Measurements from ENCODE around the gene EAPP. TPM values are rescaled to one million over a fixed set of nuclear protein-coding genes. Genes with fewer than 3 reads are reported as not detected.

The EAPP gene
- total and polyA plus RNA-seq, 2 of the 13 experiments (the other 11 are each of a cell fraction or from before 2014, with no cell fraction given): 68.7 to 110 TPM

GRCh38 chr14:34562776-34563150 is 23.3 kb upstream of the EAPP start (continued):
- no peak for TF ChIP-seq RARG (CRISPR knock-in tag; IDR thresholded peaks at IDR 0.05; ENCODE audit: low read depth)
- no peak for TF ChIP-seq PCBP1 (IDR thresholded peaks at IDR 0.05; ENCODE audit: borderline replicate concordance, low read depth, low read length)
- no peak for TF ChIP-seq ZMYM2 (CRISPR knock-in tag; IDR thresholded peaks at IDR 0.05)
- no peak for TF ChIP-seq ZNF142 (CRISPR knock-in tag; IDR thresholded peaks at IDR 0.05)
- no peak for TF ChIP-seq ZNF761 (CRISPR knock-in tag; conservative IDR thresholded peaks at IDR 0.05)
- no peak for TF ChIP-seq AGO2 (optimal IDR thresholded peaks at IDR 0.05; ENCODE audit: low read depth, low read length)
- 0 out of 2 replicates have a peak, but pooled peaks have one; percentile 25 for TF ChIP-seq ISL2 (CRISPR knock-in tag; IDR thresholded peaks at IDR 0.05)
- TF ChIP-seq, protein P1, sequence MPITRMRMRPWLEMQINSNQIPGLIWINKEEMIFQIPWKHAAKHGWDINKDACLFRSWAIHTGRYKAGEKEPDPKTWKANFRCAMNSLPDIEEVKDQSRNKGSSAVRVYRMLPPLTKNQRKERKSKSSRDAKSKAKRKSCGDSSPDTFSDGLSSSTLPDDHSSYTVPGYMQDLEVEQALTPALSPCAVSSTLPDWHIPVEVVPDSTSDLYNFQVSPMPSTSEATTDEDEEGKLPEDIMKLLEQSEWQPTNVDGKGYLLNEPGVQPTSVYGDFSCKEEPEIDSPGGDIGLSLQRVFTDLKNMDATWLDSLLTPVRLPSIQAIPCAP (CRISPR knock-in tag; IDR thresholded peaks at IDR 0.05; ENCODE audit: low read depth): no peak
- TF ChIP-seq ZNF33A (CRISPR knock-in tag; IDR thresholded peaks at IDR 0.05; ENCODE audit: borderline replicate concordance): no peak
- TF ChIP-seq YEATS2 (CRISPR knock-in tag; IDR thresholded peaks at IDR 0.05; ENCODE audit: borderline replicate concordance): no peak
- TF ChIP-seq, protein P2, sequence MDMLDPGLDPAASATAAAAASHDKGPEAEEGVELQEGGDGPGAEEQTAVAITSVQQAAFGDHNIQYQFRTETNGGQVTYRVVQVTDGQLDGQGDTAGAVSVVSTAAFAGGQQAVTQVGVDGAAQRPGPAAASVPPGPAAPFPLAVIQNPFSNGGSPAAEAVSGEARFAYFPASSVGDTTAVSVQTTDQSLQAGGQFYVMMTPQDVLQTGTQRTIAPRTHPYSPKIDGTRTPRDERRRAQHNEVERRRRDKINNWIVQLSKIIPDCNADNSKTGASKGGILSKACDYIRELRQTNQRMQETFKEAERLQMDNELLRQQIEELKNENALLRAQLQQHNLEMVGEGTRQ (IDR thresholded peaks at IDR 0.05; ENCODE audit: low read depth, low read length): no peak
- TF ChIP-seq, protein P2 (CRISPR knock-in tag; IDR thresholded peaks at IDR 0.05; ENCODE audit: borderline replicate concordance): no peak
- TF ChIP-seq ZNF430 (CRISPR knock-in tag; IDR thresholded peaks at IDR 0.05): no peak
- TF ChIP-seq YY1 (IDR thresholded peaks at IDR 0.05; ENCODE audit: insufficient read depth, insufficient replicate concordance, low read depth, low read length): no peak
- TF ChIP-seq FOXJ3 (CRISPR knock-in tag; IDR thresholded peaks at IDR 0.05; ENCODE audit: borderline replicate concordance): 0 out of 2 replicates have a peak, but pooled peaks have one; percentile 16
- TF ChIP-seq SSRP1 (CRISPR knock-in tag; IDR thresholded peaks at IDR 0.05): no peak
- TF ChIP-seq GTF3A (CRISPR knock-in tag; conservative IDR thresholded peaks at IDR 0.05): no peak
- no peak for TF ChIP-seq ZNF883 (CRISPR knock-in tag; IDR thresholded peaks at IDR 0.05; ENCODE audit: not compliant biosample characterization)
- TF ChIP-seq ZBTB7B (CRISPR knock-in tag; IDR thresholded peaks at IDR 0.05): no peak
- TF ChIP-seq, protein P3, sequence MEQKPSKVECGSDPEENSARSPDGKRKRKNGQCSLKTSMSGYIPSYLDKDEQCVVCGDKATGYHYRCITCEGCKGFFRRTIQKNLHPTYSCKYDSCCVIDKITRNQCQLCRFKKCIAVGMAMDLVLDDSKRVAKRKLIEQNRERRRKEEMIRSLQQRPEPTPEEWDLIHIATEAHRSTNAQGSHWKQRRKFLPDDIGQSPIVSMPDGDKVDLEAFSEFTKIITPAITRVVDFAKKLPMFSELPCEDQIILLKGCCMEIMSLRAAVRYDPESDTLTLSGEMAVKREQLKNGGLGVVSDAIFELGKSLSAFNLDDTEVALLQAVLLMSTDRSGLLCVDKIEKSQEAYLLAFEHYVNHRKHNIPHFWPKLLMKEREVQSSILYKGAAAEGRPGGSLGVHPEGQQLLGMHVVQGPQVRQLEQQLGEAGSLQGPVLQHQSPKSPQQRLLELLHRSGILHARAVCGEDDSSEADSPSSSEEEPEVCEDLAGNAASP (CRISPR knock-in tag; IDR thresholded peaks at IDR 0.05; ENCODE audit: borderline replicate concordance): no peak
